ENCODE data around the gene FOXN3.

Gene FOXN3

GRCh38 chr14:89137526-89138163 is 279.4 kb downstream of the FOXN3 start:
- no peaks in the 10 kb centered on the region for H3K79me2 ChIP-seq (ENCODE audit: insufficient read depth, low read length)
- H3K9me2 ChIP-seq (replicated peaks; ENCODE audit: low read depth, low read length), result no peaks in the 10 kb centered on the region
- H3K4me3 ChIP-seq (ENCODE audit: low read length, poor library complexity, severe bottlenecking), result no peak overlapping the region
- no peak for TF ChIP-seq CTCF (conservative IDR thresholded peaks at IDR 0.05; ENCODE audit: low read length)
- TF ChIP-seq EZH2phosphoT487 (IDR thresholded peaks at IDR 0.05; ENCODE audit: borderline replicate concordance), result no peak
- no peaks in the 10 kb centered on the region for H3K4me1 ChIP-seq (ENCODE audit: insufficient read depth, low read length, poor library complexity, severe bottlenecking)
- H3F3A ChIP-seq (ENCODE audit: low read depth), result no peaks in the 10 kb centered on the region
- no peaks in the 10 kb centered on the region for H3K9me3 ChIP-seq (ENCODE audit: insufficient read depth, low read depth, low read length)
- H3K9ac ChIP-seq (ENCODE audit: low read depth, low read length, poor library complexity, severe bottlenecking), result no peak overlapping the region
- no peaks in the 10 kb centered on the region for H3K27me3 ChIP-seq (ENCODE audit: insufficient read depth, low read length, poor library complexity, severe bottlenecking)
- H3K36me3 ChIP-seq (ENCODE audit: insufficient read depth, low read length), result no peaks in the 10 kb centered on the region
- no peak overlapping the region for H3K4me2 ChIP-seq (ENCODE audit: low read depth, low read length, poor library complexity, severe bottlenecking)
- H2AFZ ChIP-seq (ENCODE audit: low read length), result no peak overlapping the region
- no peaks in the 10 kb centered on the region for H4K20me1 ChIP-seq (ENCODE audit: insufficient read depth, low read length, poor library complexity, severe bottlenecking)

- H3K27me3 ChIP-seq (ENCODE audit: insufficient read depth, low read length, poor library complexity, severe bottlenecking), result no peaks in the 10 kb centered on the region
- H3K4me2 ChIP-seq (ENCODE audit: low read depth, low read length, poor library complexity, severe bottlenecking), result no peak overlapping the region
- H3F3A ChIP-seq (ENCODE audit: low read depth), result no peaks in the 10 kb centered on the region
- no peaks in the 10 kb centered on the region for H3K36me3 ChIP-seq (ENCODE audit: insufficient read depth, low read length)
- no peaks in the 10 kb centered on the region for H3K9me3 ChIP-seq (ENCODE audit: insufficient read depth, low read depth, low read length)
- no peaks in the 10 kb centered on the region for H3K79me2 ChIP-seq (ENCODE audit: insufficient read depth, low read length)
- TF ChIP-seq EZH2phosphoT487 (IDR thresholded peaks at IDR 0.05; ENCODE audit: borderline replicate concordance) (no peak), CTCF (conservative IDR thresholded peaks at IDR 0.05; ENCODE audit: low read length) (no peak)
- H3K9ac ChIP-seq (ENCODE audit: low read depth, low read length, poor library complexity, severe bottlenecking), result no peak overlapping the region
- H3K4me3 ChIP-seq (ENCODE audit: low read length, poor library complexity, severe bottlenecking), result no peak overlapping the region
- no peak overlapping the region for H2AFZ ChIP-seq (ENCODE audit: low read length)
- H3K4me1 ChIP-seq (ENCODE audit: insufficient read depth, low read length, poor library complexity, severe bottlenecking), result no peaks in the 10 kb centered on the region
- H4K20me1 ChIP-seq (ENCODE audit: insufficient read depth, low read length, poor library complexity, severe bottlenecking), result no peaks in the 10 kb centered on the region
- no peaks in the 10 kb centered on the region for H3K9me2 ChIP-seq (replicated peaks; ENCODE audit: low read depth, low read length)
Observed at GRCh38 chr14:89136587-89136986, 280.4 kb downstream of the FOXN3 start.

- TF ChIP-seq CTCF (conservative IDR thresholded peaks at IDR 0.05; ENCODE audit: low read length), result no peak
- TF ChIP-seq EZH2phosphoT487 (IDR thresholded peaks at IDR 0.05; ENCODE audit: borderline replicate concordance), result no peak
- Histone ChIP-seq H2AFZ (ENCODE audit: low read length) (no peak overlapping the region), H3K9me2 (replicated peaks; ENCODE audit: low read depth, low read length) (no peaks in the 10 kb centered on the region), H3K79me2 (ENCODE audit: insufficient read depth, low read length) (no peaks in the 10 kb centered on the region), H3K9me3 (ENCODE audit: insufficient read depth, low read depth, low read length) (no peaks in the 10 kb centered on the region), H3K36me3 (ENCODE audit: insufficient read depth, low read length) (no peaks in the 10 kb centered on the region), H3F3A (ENCODE audit: low read depth) (no peaks in the 10 kb centered on the region), H3K9ac (ENCODE audit: low read depth, low read length, poor library complexity, severe bottlenecking) (no peak overlapping the region), H3K4me2 (ENCODE audit: low read depth, low read length, poor library complexity, severe bottlenecking) (no peak overlapping the region), H3K4me3 (ENCODE audit: low read length, poor library complexity, severe bottlenecking) (no peak overlapping the region), H4K20me1 (ENCODE audit: insufficient read depth, low read length, poor library complexity, severe bottlenecking) (no peaks in the 10 kb centered on the region), H3K27me3 (ENCODE audit: insufficient read depth, low read length, poor library complexity, severe bottlenecking) (no peaks in the 10 kb centered on the region), H3K4me1 (ENCODE audit: insufficient read depth, low read length, poor library complexity, severe bottlenecking) (no peaks in the 10 kb centered on the region)
Observed at GRCh38 chr14:89134640-89135039, 282.4 kb downstream of the FOXN3 start.
